ENCODE measurements around the gene FER.
"Not testable (repeated sequence)": the region's sequence is repeated elsewhere in the genome, so short reads cannot be mapped to it uniquely, and the experiment has no call there.

Gene FER

GRCh38 chr5:109145139-109145538 is 397.4 kb downstream of the FER start:
- no peak for DNase-seq

- no peak for DNase-seq
Observed at GRCh38 chr5:109146591-109146990, 398.9 kb downstream of the FER start.

- no peak for DNase-seq
Observed at GRCh38 chr5:109152565-109152964, 404.9 kb downstream of the FER start.

- no peak for DNase-seq
Observed at GRCh38 chr5:109155625-109156024, 407.9 kb downstream of the FER start.

GRCh38 chr5:109156885-109157284 is 409.2 kb downstream of the FER start:
- no peak for DNase-seq

GRCh38 chr5:109160468-109160867 is 412.8 kb downstream of the FER start:
- DNase-seq, result no peak

GRCh38 chr5:109161914-109162683 is 414.4 kb downstream of the FER start:
- DNase-seq, result no peak

GRCh38 chr5:109163336-109163735 is 415.6 kb downstream of the FER start:
- no peak for DNase-seq

- no peak for DNase-seq
Observed at GRCh38 chr5:109164001-109164400, 416.3 kb downstream of the FER start.

GRCh38 chr5:109167586-109167985 is 419.9 kb downstream of the FER start:
- no peak for DNase-seq

- no peak for DNase-seq
Observed at GRCh38 chr5:109168151-109168550, 420.5 kb downstream of the FER start.

- DNase-seq, result no peak
Observed at GRCh38 chr5:109170629-109171350, 423.1 kb downstream of the FER start.

GRCh38 chr5:109171437-109172073 is 423.9 kb downstream of the FER start:
- not testable (repeated sequence) for DNase-seq

GRCh38 chr5:109173036-109173794 is 425.5 kb downstream of the FER start:
- no peak for DNase-seq

- DNase-seq, result no peak
Observed at GRCh38 chr5:109177227-109177626, 429.5 kb downstream of the FER start.

GRCh38 chr5:109177782-109178181 is 430.1 kb downstream of the FER start:
- DNase-seq, result no peak

- no peak for DNase-seq
Observed at GRCh38 chr5:109180668-109181067, 433.0 kb downstream of the FER start.

GRCh38 chr5:109186759-109187158 is 439.1 kb downstream of the FER start:
- no peak for DNase-seq

- no peak for DNase-seq
Observed at GRCh38 chr5:109191153-109191558, 443.5 kb downstream of the FER start.

- DNase-seq, result no peak
Observed at GRCh38 chr5:109192027-109192426, 444.3 kb downstream of the FER start.

- DNase-seq, result no peak
Observed at GRCh38 chr5:109192555-109193281, 445.0 kb downstream of the FER start.

GRCh38 chr5:109195667-109196066 is 448.0 kb downstream of the FER start:
- DNase-seq, result no peak

All from stimulated activated naive CD4-positive, alpha-beta T cell (primary cell).